Stimulated activated CD4-positive, alpha-beta T cell treated with anti-CD3 and anti-CD28 coated beads, TNF-alpha, amount 100 ng/mL, for 4 hours (primary cell): ENCODE results near the gene USP54.

Experiments used
- DNase-seq, 3 experiments: peaks; one replicate each; pipeline ENCODE4 v3.0.0-alpha.2; 2020; ENCODE audit warnings: low read depth in 3 of 3

USP54 gene

GRCh38 chr10:73465978-73466726 is 125.0 kb downstream of the USP54 start:
- DNase-seq: no peak

- DNase-seq: no peak
Measured at GRCh38 chr10:73460897-73461296, 130.2 kb downstream of the USP54 start.

DNA sequence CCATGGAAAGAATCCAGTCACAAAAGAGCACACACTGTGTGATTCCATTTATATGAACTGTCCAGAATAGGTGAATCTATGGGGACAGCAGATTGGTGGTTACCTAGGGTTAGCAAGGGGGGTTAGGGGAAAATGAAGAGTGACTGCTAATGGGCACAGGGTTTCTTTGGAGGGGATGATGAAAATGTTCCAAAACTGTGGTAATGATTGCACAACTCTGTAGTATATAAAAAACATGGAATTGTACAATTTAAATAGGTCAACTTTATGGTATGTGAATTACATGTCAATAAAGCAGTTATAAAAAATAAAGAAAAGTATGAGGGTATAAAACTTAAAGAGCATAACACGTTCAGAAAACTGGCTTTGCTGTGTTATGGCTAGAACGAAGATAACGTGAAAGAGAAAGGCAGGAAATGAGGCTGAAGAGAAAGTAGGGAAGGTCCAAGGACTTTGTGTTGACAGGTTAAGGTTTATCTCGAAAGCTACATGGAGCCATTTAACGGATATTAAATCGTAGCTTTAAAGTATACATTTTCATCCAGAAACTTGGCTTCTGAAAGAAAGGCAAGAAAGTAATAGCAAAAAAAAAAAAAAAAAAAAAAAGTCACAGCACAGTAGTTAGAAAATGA is 131.3 kb downstream of the USP54 start:
- DNase-seq: no peak

DNA sequence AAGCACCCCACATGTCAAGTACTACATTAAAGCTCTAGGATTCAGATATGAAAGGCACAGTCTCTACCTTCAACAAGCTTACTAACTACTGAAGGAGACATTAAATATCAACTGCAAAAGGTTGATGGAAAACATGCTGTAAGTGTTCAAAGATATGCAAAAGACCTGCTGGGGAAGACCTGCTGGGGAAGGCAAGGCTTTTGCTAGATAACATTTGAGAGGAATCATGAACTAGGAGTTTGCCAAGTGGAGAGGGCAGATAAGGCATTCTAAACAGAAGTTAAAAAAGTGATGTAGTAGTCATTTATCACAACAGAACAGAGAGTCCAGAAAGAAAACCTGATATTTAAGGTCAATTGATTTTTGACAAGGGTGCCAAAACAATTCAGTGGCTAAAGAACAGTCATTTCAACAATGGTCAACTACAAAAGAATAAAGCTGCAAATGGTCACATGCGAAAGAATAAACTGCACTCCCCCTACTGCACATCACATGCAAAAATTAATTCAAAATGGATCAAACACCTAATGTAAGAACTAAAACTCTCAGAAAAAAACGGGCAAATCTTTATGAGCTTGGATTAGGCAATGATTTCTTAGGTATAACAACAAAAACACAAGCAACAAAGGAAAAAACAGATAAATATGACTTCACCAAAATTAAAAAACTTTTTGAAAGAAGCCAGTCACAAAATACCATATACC is 134.8 kb downstream of the USP54 start:
- DNase-seq: no peak

GRCh38 chr10:73449113-73449512 is 142.0 kb downstream of the USP54 start:
- no peak for DNase-seq

DNA sequence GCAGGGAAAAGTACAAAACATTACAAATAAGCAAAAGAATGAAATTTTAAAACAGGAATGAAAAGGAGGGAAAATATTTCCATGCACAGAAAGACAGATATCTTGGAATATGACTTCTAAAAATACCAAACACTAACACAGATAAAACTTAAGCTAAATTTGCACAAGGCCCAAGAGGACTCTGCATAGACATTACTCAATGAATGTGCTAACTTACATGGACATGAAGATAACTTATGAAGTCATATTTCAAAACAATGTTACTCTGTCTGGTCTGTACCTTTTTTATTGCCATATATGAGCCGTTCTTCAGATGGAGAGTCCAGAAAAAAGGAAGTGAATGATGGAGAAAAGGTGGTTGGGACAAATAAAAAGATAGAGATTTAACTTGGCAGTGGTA is 142.8 kb downstream of the USP54 start:
- no peak for DNase-seq
